ENCODE results near the gene PADI1.
"Not testable (repeated sequence)": the region's sequence is repeated elsewhere in the genome, so short reads cannot be mapped to it uniquely, and the experiment has no call there.

PADI1 gene

GRCh38 chr1:17241011-17241779, 36.3 kb downstream of the PADI1 start:
- not testable (repeated sequence) for DNase-seq (ENCODE audit: low read depth in 2 of 2)

GRCh38 chr1:17241780-17242074, 36.8 kb downstream of the PADI1 start:
- DNase-seq (ENCODE audit: low read depth in 2 of 2) = not testable (repeated sequence)

GRCh38 chr1:17243274-17243673, 38.3 kb downstream of the PADI1 start:
- no peak for DNase-seq (ENCODE audit: low read depth in 2 of 2)

GRCh38 chr1:17244821-17245740, 40.2 kb downstream of the PADI1 start:
- DNase-seq (ENCODE audit: low read depth in 2 of 2) = no peak

GRCh38 chr1:17245816-17246325, 40.9 kb downstream of the PADI1 start:
- no peak for DNase-seq (ENCODE audit: low read depth in 2 of 2)

GRCh38 chr1:17246971-17247370, 42.0 kb downstream of the PADI1 start:
- no peak for DNase-seq (ENCODE audit: low read depth in 2 of 2)

- DNase-seq (ENCODE audit: low read depth in 2 of 2) = no peak
These were observed 43.9 kb downstream of the PADI1 start, which contains the start of gene PADI3 for GRCh38 chr1:17248781-17249180. Gene PADI3 (plus strand): TSS chr1:17249098. CDS start chr1:17249138, 40 bp downstream.

GRCh38 chr1:17250601-17251000, 45.7 kb downstream of the PADI1 start:
- DNase-seq (ENCODE audit: low read depth in 2 of 2) = no peak

GRCh38 chr1:17251246-17251645, 46.3 kb downstream of the PADI1 start:
- DNase-seq (ENCODE audit: low read depth in 2 of 2) = no peak

- DNase-seq (ENCODE audit: low read depth in 2 of 2) = no peak
These were observed 46.9 kb downstream of the PADI1 start for GRCh38 chr1:17251701-17252376.

- no peak for DNase-seq (ENCODE audit: low read depth in 2 of 2)
These were observed 50.4 kb downstream of the PADI1 start for GRCh38 chr1:17255336-17255735.

- no peak for DNase-seq (ENCODE audit: low read depth in 2 of 2)
These were observed 53.3 kb downstream of the PADI1 start for GRCh38 chr1:17258116-17258757.

- no peak for DNase-seq (ENCODE audit: low read depth in 2 of 2)
These were observed 53.8 kb downstream of the PADI1 start for GRCh38 chr1:17258758-17259130.

- no peak for DNase-seq (ENCODE audit: low read depth in 2 of 2)
These were observed 54.4 kb downstream of the PADI1 start for GRCh38 chr1:17259233-17259873.

- DNase-seq (ENCODE audit: low read depth in 2 of 2) = no peak
These were observed 55.3 kb downstream of the PADI1 start for GRCh38 chr1:17260264-17260663.

GRCh38 chr1:17260738-17261137, 55.8 kb downstream of the PADI1 start:
- DNase-seq (ENCODE audit: low read depth in 2 of 2) = no peak

- DNase-seq (ENCODE audit: low read depth in 2 of 2) = no peak
These were observed 59.0 kb downstream of the PADI1 start for GRCh38 chr1:17263936-17264335.

- no peak for DNase-seq (ENCODE audit: low read depth in 2 of 2)
These were observed 59.5 kb downstream of the PADI1 start for GRCh38 chr1:17264470-17264869.

- DNase-seq (ENCODE audit: low read depth in 2 of 2) = no peak
These were observed 60.2 kb downstream of the PADI1 start for GRCh38 chr1:17265162-17265561.

- no peak for DNase-seq (ENCODE audit: low read depth in 2 of 2)
These were observed 61.0 kb downstream of the PADI1 start for GRCh38 chr1:17265950-17266349.
